ENCODE results near the gene XPR1.
"Not testable (repeated sequence)": the region's sequence is repeated elsewhere in the genome, so short reads cannot be mapped to it uniquely, and the experiment has no call there.

XPR1 gene

DNA sequence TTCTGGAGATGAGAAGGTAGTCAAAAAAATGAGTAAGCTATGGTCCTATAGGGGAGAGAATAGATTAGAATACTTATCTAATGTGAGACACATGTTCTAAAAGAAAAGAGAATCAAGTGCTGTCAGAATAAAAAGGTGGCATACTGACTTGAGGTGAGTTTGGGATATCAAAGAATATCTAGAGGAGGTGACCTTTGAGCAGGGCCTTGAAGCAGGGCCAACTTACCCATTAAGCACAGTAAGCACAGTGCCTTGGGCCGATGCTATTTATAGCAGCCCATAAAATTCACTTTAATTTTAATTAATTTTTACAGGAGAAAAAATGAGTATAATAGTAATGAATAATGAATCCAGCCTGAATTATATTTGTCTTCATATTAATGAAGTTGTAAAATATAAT is 92.2 kb downstream of the XPR1 start:
- TF ChIP-seq, protein P1, sequence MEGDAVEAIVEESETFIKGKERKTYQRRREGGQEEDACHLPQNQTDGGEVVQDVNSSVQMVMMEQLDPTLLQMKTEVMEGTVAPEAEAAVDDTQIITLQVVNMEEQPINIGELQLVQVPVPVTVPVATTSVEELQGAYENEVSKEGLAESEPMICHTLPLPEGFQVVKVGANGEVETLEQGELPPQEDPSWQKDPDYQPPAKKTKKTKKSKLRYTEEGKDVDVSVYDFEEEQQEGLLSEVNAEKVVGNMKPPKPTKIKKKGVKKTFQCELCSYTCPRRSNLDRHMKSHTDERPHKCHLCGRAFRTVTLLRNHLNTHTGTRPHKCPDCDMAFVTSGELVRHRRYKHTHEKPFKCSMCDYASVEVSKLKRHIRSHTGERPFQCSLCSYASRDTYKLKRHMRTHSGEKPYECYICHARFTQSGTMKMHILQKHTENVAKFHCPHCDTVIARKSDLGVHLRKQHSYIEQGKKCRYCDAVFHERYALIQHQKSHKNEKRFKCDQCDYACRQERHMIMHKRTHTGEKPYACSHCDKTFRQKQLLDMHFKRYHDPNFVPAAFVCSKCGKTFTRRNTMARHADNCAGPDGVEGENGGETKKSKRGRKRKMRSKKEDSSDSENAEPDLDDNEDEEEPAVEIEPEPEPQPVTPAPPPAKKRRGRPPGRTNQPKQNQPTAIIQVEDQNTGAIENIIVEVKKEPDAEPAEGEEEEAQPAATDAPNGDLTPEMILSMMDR (IDR thresholded peaks at IDR 0.05; ENCODE audit: borderline replicate concordance, control extremely low read depth, extremely low read depth, insufficient read depth, missing control alignments), result no peak
- no peak for DNase-seq (ENCODE audit: low spot score)
- in situ Hi-C loops (cut with MboI; ENCODE audit: low sequenced_read_pairs, unreplicated experiment), result no loop called here

DNA sequence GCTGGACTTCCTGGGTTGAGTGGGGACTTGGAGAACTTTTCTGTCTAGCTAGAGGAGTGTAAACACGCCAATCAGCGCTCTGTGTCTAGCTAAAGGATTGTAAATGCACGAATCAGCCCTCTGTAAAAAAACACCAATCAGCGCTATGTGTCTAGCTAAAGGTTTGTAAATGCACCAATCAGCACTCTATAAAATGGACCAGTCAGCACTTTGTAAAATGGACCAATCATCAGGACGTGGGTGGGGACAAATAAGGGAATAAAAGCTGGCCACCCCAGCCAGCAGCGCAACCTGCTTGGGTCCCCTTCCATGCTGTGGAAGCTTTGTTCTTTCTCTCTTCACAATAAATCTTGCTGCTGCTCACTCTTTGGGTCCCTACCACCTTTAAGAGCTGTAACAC is 94.2 kb downstream of the XPR1 start:
- DNase-seq (ENCODE audit: low spot score); in situ Hi-C loops (cut with MboI; ENCODE audit: low sequenced_read_pairs, unreplicated experiment): not testable (repeated sequence)

DNA sequence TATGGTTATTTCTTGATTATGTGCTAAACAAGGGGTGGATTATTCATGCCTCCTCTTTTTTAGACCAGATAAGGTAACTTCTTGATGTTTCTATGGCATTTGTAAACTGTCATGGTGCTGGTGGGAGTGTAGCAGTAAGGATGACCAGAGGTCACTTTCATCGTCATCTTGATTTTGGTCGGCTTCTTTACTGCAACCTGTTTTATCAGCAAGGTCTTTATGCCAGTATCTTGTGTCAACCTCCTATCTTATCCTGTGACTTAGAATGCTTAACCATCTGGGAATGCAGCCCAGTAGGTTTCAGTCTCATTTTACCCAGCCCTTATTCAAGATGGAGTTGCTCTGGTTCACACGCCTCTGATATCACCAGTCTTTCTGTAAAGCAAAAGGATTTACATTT is 95.9 kb downstream of the XPR1 start:
- DNase-seq (ENCODE audit: low spot score); in situ Hi-C loops (cut with MboI; ENCODE audit: low sequenced_read_pairs, unreplicated experiment): not testable (repeated sequence)

DNA sequence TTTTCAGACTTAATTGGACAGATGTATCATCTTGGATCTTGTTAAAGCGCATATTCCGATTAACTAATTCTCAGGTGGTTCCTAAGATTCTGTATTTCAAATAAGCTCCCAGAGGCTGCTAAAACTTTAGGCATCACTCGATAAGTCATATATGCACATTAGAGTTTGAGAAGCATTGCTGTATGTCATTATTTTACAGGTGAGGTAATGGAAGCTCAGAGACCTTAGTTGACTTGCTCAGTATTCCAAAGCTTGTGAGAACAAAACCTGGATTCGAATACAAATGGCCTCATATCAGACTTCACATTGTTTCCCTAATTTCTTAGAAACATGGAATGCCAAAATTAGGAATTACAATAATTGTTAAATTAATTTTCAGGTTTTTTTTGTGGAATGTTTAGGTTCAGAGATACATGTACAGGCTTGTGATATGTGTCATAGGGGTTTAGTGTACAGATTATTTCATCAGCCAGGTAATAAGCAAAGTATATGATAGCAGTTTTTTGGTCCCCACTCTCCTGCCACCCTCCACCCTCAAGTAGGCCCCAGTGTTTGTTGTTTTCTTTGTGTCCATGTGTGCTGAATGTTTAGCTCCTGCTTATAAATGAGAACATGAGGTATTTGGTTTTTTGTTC is 96.8 kb downstream of the XPR1 start:
- in situ Hi-C loops (cut with MboI; ENCODE audit: low sequenced_read_pairs, unreplicated experiment), result no loop called here

DNA sequence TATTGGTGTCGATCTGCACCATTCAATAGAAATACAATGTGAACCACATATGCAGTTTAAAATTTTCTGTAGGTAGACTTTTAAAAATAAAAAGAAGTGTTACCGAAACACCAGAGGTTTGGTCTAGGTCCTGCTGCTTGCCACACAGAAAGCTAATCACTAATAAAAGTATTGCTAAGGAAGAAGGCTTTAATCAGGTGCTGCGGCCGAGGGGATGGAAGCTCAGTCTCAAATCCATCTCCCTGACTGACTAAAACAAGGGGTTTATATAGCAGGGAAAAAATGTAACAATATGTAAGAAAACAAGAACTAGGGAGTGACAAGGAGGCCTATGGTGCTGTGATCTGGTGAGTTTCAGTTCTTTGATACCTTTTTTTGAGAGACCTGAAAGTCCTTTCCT is 99.3 kb downstream of the XPR1 start:
- DNase-seq (ENCODE audit: low spot score), result no peak
- TF ChIP-seq, protein P1 (IDR thresholded peaks at IDR 0.05; ENCODE audit: borderline replicate concordance, control extremely low read depth, extremely low read depth, insufficient read depth, missing control alignments), result no peak
- in situ Hi-C loops (cut with MboI; ENCODE audit: low sequenced_read_pairs, unreplicated experiment), result no loop called here

More for the DNA sequence above, 96.8 kb downstream of the XPR1 start:
- DNase-seq (ENCODE audit: low spot score), result no peak
- TF ChIP-seq, protein P1 (IDR thresholded peaks at IDR 0.05; ENCODE audit: borderline replicate concordance, control extremely low read depth, extremely low read depth, insufficient read depth, missing control alignments), result no peak

DNA sequence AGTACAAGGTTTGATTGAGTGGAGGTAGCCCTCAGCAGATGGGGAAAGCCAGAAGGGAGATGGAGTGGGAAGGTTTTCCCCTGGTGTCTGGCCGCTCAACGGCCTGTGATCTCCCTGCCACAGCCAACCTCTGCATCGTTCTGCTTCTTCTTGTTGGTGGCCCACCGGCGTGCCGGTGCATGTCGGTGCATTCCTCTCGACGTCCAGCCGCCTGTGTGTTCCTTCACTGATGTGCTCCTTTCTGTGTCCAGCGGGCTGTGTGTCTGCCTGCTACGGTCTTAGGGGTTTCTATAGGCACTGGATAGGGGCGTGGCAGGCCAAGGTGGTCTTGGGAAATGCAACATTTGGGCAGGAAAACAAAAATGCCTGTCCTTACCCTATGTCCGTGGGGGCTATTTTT is 101.0 kb downstream of the XPR1 start:
- TF ChIP-seq, protein P1 (IDR thresholded peaks at IDR 0.05; ENCODE audit: borderline replicate concordance, control extremely low read depth, extremely low read depth, insufficient read depth, missing control alignments), result no peak
- DNase-seq (ENCODE audit: low spot score), result no peak
- in situ Hi-C loops (cut with MboI; ENCODE audit: low sequenced_read_pairs, unreplicated experiment), result no loop called here

DNA sequence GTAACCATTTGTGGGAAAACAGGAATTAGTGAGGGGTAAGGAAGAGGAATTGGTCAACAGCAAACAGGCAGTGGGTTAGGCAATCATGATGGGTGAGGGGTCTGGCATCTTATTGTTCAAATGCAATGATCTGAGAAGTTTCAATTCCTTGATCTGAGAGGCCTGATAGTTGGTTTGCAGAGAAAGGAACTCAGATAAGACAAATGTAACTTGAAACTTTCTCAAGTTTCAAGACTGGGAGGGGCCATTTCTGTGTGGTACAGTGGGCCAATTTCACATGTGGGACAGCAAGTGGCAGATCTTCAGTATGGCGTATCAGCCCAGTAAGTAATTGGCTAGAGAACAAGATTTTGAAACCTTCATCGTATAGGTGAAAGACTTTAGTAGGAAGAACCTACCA is 102.5 kb downstream of the XPR1 start:
- in situ Hi-C loops (cut with MboI; ENCODE audit: low sequenced_read_pairs, unreplicated experiment), result no loop called here
- TF ChIP-seq, protein P1 (IDR thresholded peaks at IDR 0.05; ENCODE audit: borderline replicate concordance, control extremely low read depth, extremely low read depth, insufficient read depth, missing control alignments), result no peak
- no peak for DNase-seq (ENCODE audit: low spot score)

DNA sequence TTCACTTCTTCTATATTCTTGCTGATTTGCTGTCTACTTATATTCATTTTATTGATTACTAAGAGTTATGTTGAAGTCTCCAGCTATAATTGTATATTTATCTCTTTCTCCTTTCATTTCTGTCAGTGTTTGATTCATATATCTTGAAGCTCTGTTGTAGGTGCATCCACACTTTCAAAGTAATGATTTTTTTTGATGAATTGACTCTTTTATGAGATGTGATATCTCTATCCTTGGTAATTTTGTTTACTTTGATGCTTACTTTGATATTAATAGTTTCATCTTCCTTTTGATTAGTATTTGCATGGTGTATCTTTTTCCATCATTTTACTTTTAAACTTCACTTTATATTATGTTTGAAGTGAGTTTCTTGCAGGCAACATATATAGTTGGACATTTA is 110.8 kb downstream of the XPR1 start:
- in situ Hi-C loops (cut with MboI; ENCODE audit: low sequenced_read_pairs, unreplicated experiment), result no loop called here
- DNase-seq (ENCODE audit: low spot score), result no peak

More for the DNA sequence above, 110.8 kb downstream of the XPR1 start:
- TF ChIP-seq, protein P1 (IDR thresholded peaks at IDR 0.05; ENCODE audit: borderline replicate concordance, control extremely low read depth, extremely low read depth, insufficient read depth, missing control alignments), result no peak
